Body of pancreas (tissue), 4 donors: ENCODE data around the gene FHIP2A. TPM values are rescaled to one million over a fixed set of nuclear protein-coding genes. Genes with fewer than 3 reads are reported as not detected.

Experiments used
- ATAC-seq: fragments of 150-250 bp; one replicate; pipeline ENCODE4 v1.9.1; 2016
- DNase-seq, 4 donors: peaks; one replicate each; pipeline ENCODE4 v3.0.0-alpha.2; 2019
- H3K27ac ChIP-seq, 4 donors: fragments of 200-600 bp; sonication (generic); 1 replicate in 3 of 4; 2 replicates in 1 of 4; pipeline versions ENCODE4 v1.5.1 to v1.6.1; 2016 to 2019; ENCODE audit warnings: mild to moderate bottlenecking in 1 of 4, mixed read lengths in 1 of 4, moderate library complexity in 1 of 4
- H3K27me3 ChIP-seq, 2 donors: fragments of 200-600 bp; sonication (generic); one replicate each; pipeline ENCODE4 v1.6.0; 2016; ENCODE audit warnings: mild to moderate bottlenecking in 1 of 2
- H3K36me3 ChIP-seq, 2 donors: fragments of 200-600 bp; sonication (generic); replicated peaks in 1 of 2; 2 replicates each; pipeline ENCODE4 v1.5.1; 2016; ENCODE audit warnings: low read depth in 2 of 2; ENCODE audit not compliant: insufficient read depth in 1 of 2
- H3K4me1 ChIP-seq: fragments of 200-600 bp; sonication (generic); one replicate; pipeline ENCODE4 v1.6.0; 2016
- H3K4me3 ChIP-seq, 2 donors: fragments of 200-600 bp; sonication (generic); 1 replicate in 1 of 2; 2 replicates in 1 of 2; pipeline ENCODE4 v1.5.1; 2016 to 2019
- H3K9me3 ChIP-seq, 3 donors: fragments of 200-600 bp; sonication (generic); 1 replicate in 2 of 3; 2 replicates in 1 of 3; pipeline ENCODE4 v1.5.1; 2016
- CTCF ChIP-seq, 7 experiments: fragments of 450-650 bp in 4 of 7; fragments of 200-600 bp in 3 of 7; sonication (generic) in 3 of 7; IDR thresholded peaks; one replicate each; pipeline ENCODE4 v1.5.1; 2016 to 2019; ENCODE audit warnings: antibody characterized with exemption in 7 of 7
- POLR2A ChIP-seq, 3 donors: fragments of 450-650 bp; IDR thresholded peaks; one replicate each; pipeline ENCODE4 v1.6.1; 2016; ENCODE audit warnings: antibody characterized with exemption in 3 of 3, mild to moderate bottlenecking in 2 of 3
- WGBS, 2 donors: methylation state at CpG; one replicate each; pipeline ENCODE4 v1.1.5; 2017; 5-methylcytosine and 5-hydroxymethylcytosine counted together
- intact Hi-C: fragments of 100-400 bp; cut with DNase I; formaldehyde crosslinking; loops from one replicate; pipeline ENCODE4 v1.15.1; 2023
- total RNA-seq, 2 donors: library from RNA; depleted of rRNA; stranded (reverse); fragments of >200 nt; gene quantifications; one replicate each; pipeline ENCODE4 v1.1.0, GENCODE V29; 2016

FHIP2A gene
- total RNA-seq, 2 donors from 2014 or later: 14.8 to 19.8 TPM

GRCh38 chr10:114869520-114869892 is 47.9 kb downstream of the FHIP2A start:
- Histone ChIP-seq H3K4me1 (no peaks in the 10 kb centered on the region), H3K27ac (no peak overlapping the region), H3K4me3 (no peak overlapping the region), H3K27me3 (no peaks in the 10 kb centered on the region), H3K9me3 (no peaks in the 10 kb centered on the region), H3K36me3 (no peaks in the 10 kb centered on the region)
- ATAC-seq: no peak
- DNase-seq: no peak
- TF ChIP-seq POLR2A (IDR thresholded peaks at IDR 0.05) (no peak), CTCF (IDR thresholded peaks at IDR 0.05) (no peak)
- intact Hi-C loops: no loop called here
- WGBS, 2 donors: 27 to 31% methylated on average over 1 of the region's 1 CpG

DNA sequence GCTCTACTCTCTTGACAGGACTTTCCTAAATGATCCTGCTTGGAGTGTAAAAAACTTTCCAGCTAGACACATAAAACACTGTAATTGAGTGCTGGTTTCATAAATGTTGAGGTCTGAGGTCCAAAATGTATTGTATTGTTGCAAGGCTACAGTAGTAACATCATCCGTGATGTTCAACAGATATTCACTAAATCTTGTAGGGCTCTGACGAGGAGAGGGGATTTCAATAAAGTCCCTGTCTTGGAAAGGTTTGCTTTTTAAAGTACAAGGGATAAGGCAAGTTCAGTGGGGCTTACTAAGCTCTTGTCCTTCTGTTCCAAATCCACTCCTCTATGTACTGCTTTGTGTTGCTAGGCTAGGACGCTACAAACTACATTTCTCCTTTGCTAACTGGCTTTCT is 48.9 kb downstream of the FHIP2A start:
- Histone ChIP-seq H3K4me3 (no peak overlapping the region), H3K27ac (no peak overlapping the region), H3K4me1 (no peaks in the 10 kb centered on the region), H3K27me3 (no peaks in the 10 kb centered on the region), H3K9me3 (no peaks in the 10 kb centered on the region), H3K36me3 (no peaks in the 10 kb centered on the region)
- WGBS, 2 donors: 81 to 92% methylated on average over 3 of the region's 3 CpGs
- TF ChIP-seq CTCF (IDR thresholded peaks at IDR 0.05) (no peak), POLR2A (IDR thresholded peaks at IDR 0.05) (no peak)
- ATAC-seq (no peak), DNase-seq (no peak)
- intact Hi-C loops: no loop called here

DNA sequence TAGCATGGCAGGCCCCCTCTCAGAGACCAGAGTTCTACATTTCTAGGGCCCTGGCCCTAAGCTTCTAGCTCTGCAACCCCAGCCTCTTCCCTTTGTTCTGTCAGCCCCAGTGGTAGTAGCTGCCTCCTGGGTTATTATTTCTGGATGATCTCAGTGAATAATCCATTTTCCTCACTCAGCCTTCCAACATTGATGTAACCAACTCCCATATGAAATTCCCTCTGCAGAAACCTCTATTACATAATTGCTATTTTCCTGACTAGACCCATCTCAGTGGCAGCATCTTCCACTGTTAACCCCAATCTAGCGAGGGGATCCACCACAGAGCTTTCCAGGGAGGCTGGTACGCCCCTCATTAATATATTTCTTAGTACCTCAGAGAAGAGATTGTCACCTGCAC is 49.8 kb downstream of the FHIP2A start:
- ATAC-seq (no peak), DNase-seq (no peak)
- Histone ChIP-seq H3K9me3 (no peaks in the 10 kb centered on the region), H3K4me1 (peaks cover under 1% of the 10 kb centered on the region), H3K36me3 (no peaks in the 10 kb centered on the region), H3K27me3 (no peaks in the 10 kb centered on the region), H3K27ac (no peak overlapping the region), H3K4me3 (no peak overlapping the region)
- intact Hi-C loops: no loop called here
- 76 to 84% methylated on average over 2 of the region's 2 CpGs for WGBS, 2 donors
- TF ChIP-seq POLR2A (IDR thresholded peaks at IDR 0.05) (no peak), CTCF (IDR thresholded peaks at IDR 0.05) (no peak)

Other genes with a start within 250 kb of the FHIP2A start
- gene ABLIM1, start 163.5 kb upstream of the FHIP2A start, total RNA-seq: 10 to 100 TPM; 34.6 to 54.7 TPM
- 10 to 100 TPM; 12.2 to 38.2 TPM for gene TRUB1, start 116.4 kb downstream of the FHIP2A start, total RNA-seq